NCI-H82 treated with DMSO at 0.1 percent for 48 hours (cell line): ENCODE data around the gene SLC25A4.

Experiments
- DNase-seq: peaks from one replicate; lab custom pipeline; 2025; ENCODE audit not compliant: unreplicated experiment; lab: John Stamatoyannopoulos, UW

SLC25A4 gene

DNA sequence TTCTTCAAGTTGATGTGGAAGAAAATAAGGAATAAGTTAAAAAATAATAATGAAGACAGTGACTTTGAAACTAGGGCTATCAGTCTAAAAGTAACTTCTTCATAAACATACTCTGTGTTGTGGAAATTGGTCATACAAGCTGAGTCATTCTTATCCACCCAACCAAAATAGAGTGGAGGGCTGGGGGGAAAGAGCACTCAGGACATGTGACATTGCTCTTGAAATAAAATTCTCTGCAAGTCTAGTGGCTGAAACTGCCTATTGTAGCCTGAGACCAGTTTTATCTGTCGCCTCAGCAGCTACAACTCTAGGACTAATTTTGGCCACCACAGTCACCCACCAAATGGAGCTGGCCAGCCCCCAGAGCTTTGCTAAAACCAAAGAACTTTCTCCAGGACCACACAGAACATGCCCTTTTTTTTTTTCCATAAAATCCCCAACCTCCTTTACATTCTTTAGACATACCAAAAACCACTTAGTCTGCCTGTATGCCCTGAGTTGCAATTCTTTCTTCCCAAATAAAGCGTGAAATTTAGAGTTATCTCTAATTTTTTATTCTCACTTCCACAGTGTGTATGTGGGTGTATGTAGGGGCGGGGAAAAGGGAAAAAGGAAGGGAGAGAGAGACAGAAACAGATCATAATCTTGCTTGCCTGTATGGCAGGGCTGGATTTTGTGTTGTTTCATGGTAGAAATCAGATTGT lies 23.0 kb upstream of the SLC25A4 start:
- no peak for DNase-seq

DNA sequence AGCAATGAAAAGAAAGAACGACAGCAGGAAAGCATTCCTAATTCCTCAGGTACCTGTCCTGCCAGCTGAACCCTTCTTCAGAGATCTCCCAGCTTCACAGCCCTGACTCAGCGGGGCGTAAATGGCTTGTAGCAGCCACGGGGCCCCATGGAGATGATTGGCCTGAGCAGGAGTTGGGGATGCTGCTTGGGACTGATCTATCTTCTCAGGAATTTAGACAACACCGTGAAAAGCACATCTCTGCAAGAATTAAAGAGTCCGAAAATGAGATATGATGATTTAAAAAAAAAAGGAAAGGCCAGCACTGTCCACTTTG lies 22.5 kb upstream of the SLC25A4 start:
- DNase-seq = no peak

DNA sequence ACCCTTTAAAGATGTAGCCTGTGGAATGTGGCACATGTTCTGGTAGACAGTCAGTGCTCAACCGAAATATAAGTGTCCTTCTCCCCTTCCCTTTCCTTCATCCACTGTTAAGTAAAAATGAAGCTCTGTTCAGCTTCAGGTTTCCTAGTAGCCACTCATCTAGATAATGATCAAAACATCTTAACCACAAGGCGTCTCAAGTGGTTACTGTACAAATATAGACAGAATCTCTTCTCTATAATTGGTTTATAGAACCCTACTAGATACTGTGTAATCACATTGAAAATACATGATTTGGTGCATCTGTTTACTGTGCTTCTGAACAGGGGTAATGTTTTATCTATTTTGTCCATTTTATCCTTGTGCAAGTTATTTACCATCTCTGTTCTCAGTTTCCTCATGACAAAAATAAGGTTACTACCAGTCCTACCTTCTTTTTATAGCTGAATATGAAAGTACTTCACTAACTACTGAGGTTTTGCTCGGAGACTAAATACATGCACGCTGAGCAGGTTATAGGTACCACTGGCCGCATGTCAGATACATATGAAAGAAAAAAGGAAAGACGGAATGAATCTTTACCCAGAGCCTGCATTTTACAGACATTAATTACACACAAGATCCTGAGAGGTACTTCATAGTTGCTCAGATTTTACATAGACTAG lies 20.3 kb upstream of the SLC25A4 start:
- DNase-seq = peak; percentile 30

DNA sequence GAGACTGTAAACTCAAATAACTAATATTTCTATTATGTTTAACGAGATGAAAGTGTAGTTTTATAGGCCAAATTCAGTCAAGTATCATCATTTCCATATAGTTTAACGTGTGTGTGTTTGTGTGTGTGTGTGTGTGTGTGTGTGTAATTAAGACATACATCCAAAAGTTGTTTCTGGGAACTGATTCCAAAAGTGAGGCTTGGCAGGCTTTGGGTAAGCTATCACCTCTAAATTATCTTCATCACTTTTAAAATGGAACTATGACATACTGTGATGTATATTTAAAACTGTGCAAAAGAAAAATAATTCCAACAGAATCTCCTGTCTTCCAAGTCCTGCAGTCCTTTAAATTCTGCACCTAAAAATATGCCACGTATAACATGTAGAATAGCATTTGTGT lies 19.1 kb upstream of the SLC25A4 start:
- DNase-seq = no peak

DNA sequence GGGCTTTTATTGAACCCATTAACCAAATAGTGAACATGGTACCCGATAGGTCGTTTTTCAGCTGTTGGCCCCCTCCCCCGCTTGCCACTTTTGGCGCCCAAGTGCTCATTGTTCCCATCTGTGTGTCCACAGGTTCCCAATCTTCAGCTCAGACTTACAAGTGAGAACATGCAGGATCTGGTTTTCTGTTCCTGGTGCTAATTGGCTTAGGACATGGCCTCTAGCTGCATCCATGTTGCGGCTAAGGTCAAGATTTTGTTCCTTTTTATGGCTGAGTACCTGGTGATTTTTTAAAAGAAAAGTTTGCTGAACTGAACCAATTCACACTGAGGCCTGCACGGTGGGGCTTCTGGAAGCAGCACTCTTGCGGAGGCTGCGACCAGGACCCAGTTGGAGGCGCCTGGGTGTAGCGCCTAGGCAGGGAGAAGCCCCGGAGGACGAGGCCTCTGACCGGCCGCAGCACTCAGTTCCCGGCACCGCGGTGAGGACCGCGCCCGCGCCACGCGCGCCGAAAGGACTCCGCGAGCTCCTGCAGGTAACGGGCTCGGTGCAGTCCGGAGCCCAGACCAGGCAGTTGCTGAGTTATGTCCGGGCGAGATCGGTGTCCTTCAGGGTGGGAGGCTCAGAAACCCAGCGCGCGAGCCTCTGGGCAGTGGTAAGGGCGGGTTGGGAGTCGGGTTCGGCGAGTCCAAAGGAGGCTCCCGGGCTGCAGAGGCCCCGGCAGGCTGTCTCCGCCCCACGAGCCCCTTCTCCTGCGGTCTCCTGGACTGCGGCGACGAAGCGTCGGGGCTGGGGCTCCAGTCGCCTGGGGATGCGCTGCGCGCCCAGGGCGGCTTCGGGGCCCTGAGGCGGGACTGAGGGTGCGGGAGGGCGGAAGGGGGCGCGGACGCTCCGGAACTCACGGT lies 15.8 kb upstream of the SLC25A4 start:
- DNase-seq = no peak

DNA sequence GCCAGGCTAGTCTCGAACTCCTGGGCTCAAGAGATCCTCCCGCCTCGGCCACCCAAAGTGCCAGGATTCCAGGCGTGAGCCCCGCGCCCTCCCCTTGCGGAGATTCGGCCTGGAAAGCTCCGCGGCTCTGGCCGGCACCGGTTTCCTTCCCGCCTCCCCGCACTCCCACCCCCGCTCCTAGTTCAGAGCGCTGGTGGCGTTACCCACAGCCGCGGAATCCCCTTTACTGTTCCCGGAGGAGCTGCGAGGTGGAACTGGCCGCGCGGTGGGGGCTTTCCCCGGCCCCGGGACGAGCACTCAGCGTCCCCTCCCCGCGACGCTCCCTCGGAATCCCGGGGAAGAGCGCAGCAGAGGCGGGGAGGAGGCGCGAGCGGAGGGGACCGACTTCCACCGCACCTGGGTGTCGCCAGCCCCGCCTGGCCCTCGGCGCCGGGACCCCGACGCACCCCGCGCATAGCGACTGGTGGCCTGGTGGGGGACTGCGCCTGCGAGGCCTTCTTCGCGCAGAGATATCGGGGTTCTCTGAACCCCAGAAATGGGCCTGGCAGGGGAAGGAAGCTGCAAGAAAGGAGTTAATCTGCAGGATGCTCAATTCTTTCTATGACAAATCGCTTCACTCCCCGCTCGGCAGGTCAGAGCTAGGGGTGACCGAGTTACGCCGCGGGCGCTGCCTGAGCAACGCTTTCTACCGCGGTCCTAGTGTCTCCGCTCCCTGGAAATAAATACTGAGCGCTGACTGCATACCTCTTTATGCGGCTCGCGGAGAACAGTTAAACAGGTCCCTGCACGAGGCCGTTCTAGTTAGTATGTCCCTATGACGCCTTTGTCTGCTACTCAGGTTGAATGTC lies 14.6 kb upstream of the SLC25A4 start:
- no peak for DNase-seq

DNA sequence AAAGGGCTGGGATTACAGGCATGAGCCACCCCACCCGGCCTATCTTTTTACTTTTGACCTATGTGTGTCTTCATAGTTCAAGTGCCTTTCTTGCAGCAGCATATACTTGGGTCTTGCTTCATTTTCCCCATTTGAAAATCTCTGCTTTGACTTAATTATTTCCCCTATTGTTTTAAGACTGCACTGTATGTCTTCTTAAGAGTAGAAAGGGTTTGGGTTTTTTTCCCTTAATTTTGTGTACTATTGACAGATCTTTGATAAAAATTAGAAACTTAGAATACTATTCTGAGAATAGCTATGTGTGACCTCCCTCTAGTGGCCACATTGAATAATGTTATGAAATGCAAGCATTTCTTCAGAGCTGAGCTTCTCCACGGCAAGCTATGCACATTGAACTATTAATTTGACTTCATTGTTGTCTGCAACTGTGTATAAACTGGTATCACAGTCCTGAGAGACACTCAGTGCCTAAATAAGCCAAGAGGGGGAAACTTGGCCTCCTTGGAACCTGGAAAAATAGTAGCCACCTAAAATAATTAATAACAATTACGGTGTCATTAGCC lies 8.7 kb upstream of the SLC25A4 start:
- DNase-seq = peak; percentile 47

DNA sequence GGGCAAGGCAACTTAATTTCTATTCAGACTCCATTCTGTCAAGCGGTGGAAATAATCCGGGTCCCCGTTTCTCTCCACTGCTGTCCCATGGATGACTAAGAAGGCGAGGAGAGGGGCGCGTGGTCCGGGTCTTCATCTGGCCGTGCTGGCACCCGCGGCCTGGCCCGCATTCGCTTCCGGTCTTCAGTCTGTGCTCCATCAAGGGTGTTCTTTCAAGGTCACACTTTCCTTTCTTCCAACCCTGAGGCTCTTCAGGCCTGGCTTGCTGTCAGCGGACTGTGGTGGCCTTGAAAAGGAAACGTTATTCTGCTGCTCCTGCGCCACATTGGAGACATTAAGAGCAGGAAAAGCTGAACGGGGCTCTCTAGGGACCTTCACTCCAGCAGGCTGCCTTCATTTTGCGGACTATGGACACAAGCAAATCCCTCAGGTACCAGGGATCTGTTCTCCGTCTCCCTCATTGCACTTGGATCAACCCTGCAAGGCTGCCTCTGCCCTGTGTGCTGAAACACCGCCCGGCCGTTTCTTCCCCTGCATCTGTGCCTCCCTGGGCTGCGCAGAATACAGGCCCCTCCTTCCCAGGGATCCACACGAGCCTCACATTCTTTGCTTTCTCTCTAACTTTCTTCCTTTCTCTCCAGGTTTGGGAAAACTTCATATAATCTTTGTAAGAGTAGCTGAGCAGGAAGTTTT lies 5.7 kb upstream of the SLC25A4 start:
- DNase-seq = no peak

DNA sequence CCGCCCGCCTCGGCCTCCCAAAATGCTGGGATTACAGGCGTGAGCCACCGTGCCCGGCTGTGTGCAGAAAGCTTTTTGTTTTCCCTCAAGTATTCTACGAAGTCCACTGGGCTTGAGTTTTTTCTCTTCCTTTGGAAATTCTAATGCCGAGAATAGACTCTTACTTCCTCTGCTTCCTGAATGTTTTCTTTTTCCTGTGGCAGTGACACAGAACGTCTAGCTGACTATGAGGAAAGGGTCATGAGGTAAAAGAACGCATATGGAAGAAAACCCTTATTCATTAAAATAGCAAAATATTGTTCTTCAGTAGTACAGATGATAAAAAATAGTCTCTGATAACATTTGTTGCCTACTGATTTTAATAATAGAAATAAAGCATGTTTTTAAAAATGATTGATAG lies 4.9 kb upstream of the SLC25A4 start:
- DNase-seq = no peak

DNA sequence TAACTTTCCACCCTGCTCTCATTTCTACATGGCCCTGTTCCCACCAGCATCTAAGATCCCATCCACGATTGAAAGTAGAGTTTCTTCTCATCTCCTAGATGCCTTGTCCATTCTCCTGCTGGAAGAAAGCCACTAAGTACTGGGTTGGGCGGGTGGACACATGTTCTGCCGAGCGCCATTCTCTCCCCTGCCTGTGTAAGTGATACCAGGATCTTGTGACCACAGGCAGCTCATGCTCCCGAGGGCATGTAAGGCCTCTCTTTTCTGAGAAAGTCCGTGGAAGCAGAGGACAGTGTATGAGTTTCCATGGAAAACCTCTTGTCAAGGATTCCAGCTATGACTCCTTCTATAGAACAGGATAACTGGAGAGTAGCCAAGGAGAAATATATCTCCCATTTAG lies 3.3 kb upstream of the SLC25A4 start:
- no peak for DNase-seq

DNA sequence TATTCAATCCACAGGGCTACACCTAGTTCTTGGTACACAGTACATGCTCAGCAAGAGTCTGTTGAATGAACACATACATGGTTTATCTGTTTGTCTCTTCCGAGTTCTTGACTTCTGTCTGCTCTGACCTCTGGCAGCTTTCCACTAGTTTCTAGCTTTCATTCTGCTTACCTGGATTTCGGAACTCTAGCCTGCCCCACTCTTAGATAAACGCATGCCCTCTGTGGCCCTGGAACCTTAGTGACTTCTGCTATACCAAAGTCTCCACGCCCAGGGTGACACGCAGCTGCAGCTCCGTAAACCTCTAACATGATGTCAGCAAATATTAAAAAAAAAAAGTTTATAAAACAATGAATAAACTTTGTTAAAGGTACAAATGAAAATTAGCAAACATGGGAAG lies 1.3 kb upstream of the SLC25A4 start:
- DNase-seq = no peak

DNA sequence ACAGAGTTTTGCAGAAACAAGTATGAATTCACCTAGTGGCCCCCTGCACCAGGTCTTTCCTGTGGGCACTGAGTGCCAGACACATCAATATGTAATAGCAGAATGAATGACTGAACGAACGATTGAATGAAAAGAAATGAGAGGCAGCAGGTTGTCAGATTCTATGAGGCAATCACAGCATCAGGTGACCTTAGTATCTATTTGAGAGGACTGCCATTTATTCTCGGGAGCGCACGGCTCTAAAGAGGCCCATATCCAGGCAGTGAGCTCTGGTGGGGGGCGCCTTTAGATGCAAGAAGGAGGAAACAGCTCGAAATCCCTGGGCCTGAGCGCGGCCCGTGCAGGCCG lies 528 bp upstream of the SLC25A4 start:
- no peak for DNase-seq

DNA sequence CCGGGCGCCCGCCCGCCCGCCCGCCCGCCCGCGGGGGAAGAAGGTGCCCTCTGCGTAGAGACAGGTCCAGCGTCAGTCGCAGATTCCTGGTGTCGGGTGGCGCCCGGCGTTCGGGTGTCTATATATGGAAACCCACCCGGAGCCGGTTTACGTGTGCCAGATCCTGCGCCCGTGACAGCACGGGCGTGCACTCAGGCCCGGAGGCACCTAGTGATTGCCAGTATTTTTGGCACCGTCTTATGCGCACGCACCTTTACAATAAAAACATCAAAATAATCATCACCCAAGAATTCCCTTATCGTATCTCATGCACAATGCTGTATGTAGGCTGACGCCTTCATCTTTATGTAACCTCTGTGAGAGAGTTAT lies 519 bp downstream of the SLC25A4 start:
- DNase-seq = no peak

DNA sequence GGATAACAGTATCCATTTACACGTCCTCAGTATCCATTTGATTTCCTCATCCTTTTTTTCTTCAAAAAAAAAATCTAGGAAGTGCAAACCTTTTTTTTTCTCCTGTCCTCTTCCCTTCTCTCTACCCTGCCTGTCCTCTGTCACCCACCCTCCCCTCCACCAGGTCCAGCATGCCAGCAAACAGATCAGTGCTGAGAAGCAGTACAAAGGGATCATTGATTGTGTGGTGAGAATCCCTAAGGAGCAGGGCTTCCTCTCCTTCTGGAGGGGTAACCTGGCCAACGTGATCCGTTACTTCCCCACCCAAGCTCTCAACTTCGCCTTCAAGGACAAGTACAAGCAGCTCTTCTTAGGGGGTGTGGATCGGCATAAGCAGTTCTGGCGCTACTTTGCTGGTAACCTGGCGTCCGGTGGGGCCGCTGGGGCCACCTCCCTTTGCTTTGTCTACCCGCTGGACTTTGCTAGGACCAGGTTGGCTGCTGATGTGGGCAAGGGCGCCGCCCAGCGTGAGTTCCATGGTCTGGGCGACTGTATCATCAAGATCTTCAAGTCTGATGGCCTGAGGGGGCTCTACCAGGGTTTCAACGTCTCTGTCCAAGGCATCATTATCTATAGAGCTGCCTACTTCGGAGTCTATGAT lies 1.7 kb downstream of the SLC25A4 start:
- DNase-seq = no peak

DNA sequence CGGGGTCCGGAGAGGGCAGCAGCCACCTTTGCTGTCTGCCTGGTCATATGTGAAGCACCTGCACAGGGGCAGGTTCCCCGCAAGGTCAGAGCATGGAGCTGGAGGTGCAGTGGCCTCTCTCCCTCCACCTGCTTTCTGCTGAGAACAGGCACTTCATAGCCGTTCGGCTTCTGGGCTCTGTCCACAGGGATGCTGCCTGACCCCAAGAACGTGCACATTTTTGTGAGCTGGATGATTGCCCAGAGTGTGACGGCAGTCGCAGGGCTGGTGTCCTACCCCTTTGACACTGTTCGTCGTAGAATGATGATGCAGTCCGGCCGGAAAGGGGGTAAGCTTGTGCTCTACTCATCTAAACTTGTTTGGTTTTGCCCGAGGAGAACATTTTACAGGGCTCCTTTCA lies 2.5 kb downstream of the SLC25A4 start:
- no peak for DNase-seq

DNA sequence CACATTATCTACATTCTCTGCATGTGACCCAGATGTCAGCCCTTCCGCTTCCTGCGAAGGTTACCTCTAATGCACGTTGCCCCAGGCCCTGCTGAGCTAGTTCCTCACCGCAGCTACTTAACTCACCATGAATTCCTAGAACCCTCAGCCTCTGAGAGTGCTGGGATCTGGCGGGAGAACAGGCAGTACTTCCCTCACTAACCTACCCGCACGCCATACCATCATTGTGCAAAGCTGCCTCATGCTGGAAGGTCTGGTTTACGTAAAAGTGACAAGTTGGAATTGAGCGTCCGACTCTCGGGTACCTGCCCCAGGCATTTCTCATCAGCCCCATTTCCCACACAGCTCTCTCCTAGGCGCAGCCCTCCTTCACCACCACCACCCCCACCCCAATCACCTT lies 6.3 kb downstream of the SLC25A4 start:
- DNase-seq = no peak

DNA sequence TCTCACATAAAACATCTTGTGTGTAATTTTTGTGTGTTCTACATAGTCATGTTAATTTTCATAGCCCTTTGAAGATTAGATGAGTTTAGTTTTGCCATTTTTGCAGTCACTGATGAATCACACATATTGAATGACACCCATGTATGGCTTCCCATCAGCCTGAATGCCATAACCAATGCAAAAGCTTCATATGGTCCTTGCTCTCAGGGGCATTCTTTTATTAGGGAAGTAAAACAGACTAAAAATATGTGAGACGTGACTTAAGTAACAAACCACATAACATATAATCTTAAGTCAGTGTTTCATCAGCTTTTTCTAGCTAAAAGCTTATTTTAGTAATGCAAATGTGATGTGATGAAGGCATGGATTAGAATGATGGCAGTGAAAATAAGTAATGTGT lies 8.2 kb downstream of the SLC25A4 start:
- no peak for DNase-seq

DNA sequence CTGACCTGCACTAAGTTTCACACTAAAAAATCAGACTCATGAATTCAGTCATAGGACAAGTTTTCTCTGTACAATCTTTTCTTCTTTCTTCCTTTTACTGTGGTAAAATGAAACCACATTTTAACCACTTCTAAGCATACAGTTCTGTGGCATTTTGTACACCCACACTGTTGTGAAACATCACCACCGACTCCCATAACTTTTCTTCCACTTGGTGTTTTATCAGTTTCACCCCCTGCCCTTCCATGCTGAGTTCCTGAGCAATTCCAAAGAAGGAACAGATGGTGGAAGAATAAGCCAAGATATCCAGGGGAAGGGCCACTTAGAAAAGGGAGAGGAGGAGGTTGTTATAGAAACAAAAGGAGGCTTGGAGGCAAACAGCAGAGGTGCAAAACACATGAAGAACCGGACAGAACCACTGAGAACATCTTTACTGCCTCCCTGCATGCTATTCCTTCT lies 22.6 kb downstream of the SLC25A4 start:
- DNase-seq = no peak

DNA sequence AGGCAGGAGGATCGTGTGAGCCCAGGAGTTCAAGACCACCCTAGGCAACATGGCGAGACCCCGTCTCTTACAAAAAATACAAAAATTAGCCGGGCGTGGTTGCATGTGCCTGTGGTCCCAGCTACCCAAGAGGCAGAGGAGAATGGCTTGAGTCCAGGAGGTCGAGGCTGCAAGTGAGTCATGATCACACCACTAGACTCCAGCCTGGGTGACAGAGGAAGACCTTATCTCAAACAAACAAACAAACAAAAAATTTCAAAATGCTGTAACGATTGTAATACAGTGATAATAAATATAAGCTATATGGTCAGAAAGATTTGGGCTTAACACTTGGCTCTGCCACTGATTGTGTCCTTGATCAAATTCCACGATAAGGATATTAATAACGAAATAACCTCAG lies 24.2 kb downstream of the SLC25A4 start:
- DNase-seq = no peak
